ENCODE results near the gene OR13C8.
"Not testable (repeated sequence)": the region's sequence is repeated elsewhere in the genome, so short reads cannot be mapped to it uniquely, and the experiment has no call there.

Gene OR13C8

GRCh38 chr9:104580562-104580961 lies 11.6 kb downstream of the OR13C8 start:
- no peak overlapping the region for H3K4me3 ChIP-seq (ENCODE audit: low read depth, low read length)
- DNase-seq (ENCODE audit: low read depth, low spot score) = no peak
- no peak for TF ChIP-seq CTCF (IDR thresholded peaks at IDR 0.05; ENCODE audit: low read depth, low read length)
- in situ Hi-C loops (cut with HindIII; ENCODE audit: low sequenced_read_pairs) = no loop called here

- TF ChIP-seq CTCF (IDR thresholded peaks at IDR 0.05; ENCODE audit: low read depth, low read length) = no peak
- in situ Hi-C loops (cut with HindIII; ENCODE audit: low sequenced_read_pairs) = no loop called here
- no peak for DNase-seq (ENCODE audit: low read depth, low spot score)
- H3K4me3 ChIP-seq (ENCODE audit: low read depth, low read length) = no peak overlapping the region
These were observed 17.7 kb downstream of the OR13C8 start for GRCh38 chr9:104586496-104587180.

GRCh38 chr9:104589626-104590025 lies 20.7 kb downstream of the OR13C8 start:
- in situ Hi-C loops (cut with HindIII; ENCODE audit: low sequenced_read_pairs) = no loop called here
- no peak overlapping the region for H3K4me3 ChIP-seq (ENCODE audit: low read depth, low read length)
- TF ChIP-seq CTCF (IDR thresholded peaks at IDR 0.05; ENCODE audit: low read depth, low read length) = no peak
- no peak for DNase-seq (ENCODE audit: low read depth, low spot score)

- H3K4me3 ChIP-seq (ENCODE audit: low read depth, low read length); in situ Hi-C loops (cut with HindIII; ENCODE audit: low sequenced_read_pairs): not testable (repeated sequence)
These were observed 29.8 kb downstream of the OR13C8 start for GRCh38 chr9:104598749-104599148.

GRCh38 chr9:104599313-104599712 lies 30.3 kb downstream of the OR13C8 start, which contains the start of gene OR13C5:
TSS of gene OR13C5 (minus strand) at chr9:104599413. CDS start at chr9:104599413, 0 bp downstream.
- in situ Hi-C loops (cut with HindIII; ENCODE audit: low sequenced_read_pairs); DNase-seq (ENCODE audit: low read depth, low spot score); H3K4me3 ChIP-seq (ENCODE audit: low read depth, low read length): not testable (repeated sequence)

More at GRCh38 chr9:104598749-104599148, 29.8 kb downstream of the OR13C8 start:
- not testable (repeated sequence) for DNase-seq (ENCODE audit: low read depth, low spot score)

- in situ Hi-C loops (cut with HindIII; ENCODE audit: low sequenced_read_pairs) = no loop called here
- no peak for DNase-seq (ENCODE audit: low read depth, low spot score)
- H3K4me3 ChIP-seq (ENCODE audit: low read depth, low read length) = no peak overlapping the region
- no peak for TF ChIP-seq CTCF (IDR thresholded peaks at IDR 0.05; ENCODE audit: low read depth, low read length)
These were observed 35.8 kb downstream of the OR13C8 start for GRCh38 chr9:104604801-104605200.

- in situ Hi-C loops (cut with HindIII; ENCODE audit: low sequenced_read_pairs); DNase-seq (ENCODE audit: low read depth, low spot score); H3K4me3 ChIP-seq (ENCODE audit: low read depth, low read length): not testable (repeated sequence)
These were observed 36.6 kb downstream of the OR13C8 start, which contains the start of gene OR13C2 for GRCh38 chr9:104605527-104605926. TSS of gene OR13C2 (minus strand) at chr9:104605627. CDS start at chr9:104605627, 0 bp downstream.

GRCh38 chr9:104606152-104606551 lies 37.2 kb downstream of the OR13C8 start:
- in situ Hi-C loops (cut with HindIII; ENCODE audit: low sequenced_read_pairs) = no loop called here
- TF ChIP-seq CTCF (IDR thresholded peaks at IDR 0.05; ENCODE audit: low read depth, low read length) = no peak
- H3K4me3 ChIP-seq (ENCODE audit: low read depth, low read length) = no peak overlapping the region
- no peak for DNase-seq (ENCODE audit: low read depth, low spot score)
